Left kidney (tissue), 8 donors: ENCODE data around the gene GLDN. TPM values are rescaled to one million over a fixed set of nuclear protein-coding genes. Genes with fewer than 3 reads are reported as not detected.
A peak's percentile ranks its signal among the peaks of the same experiment; 100 is the strongest.

Experiments
- DNase-seq: peaks from one replicate; pipeline ENCODE4 v3.0.0-alpha.2; 2013
- long read RNA-seq, 8 donors: transcript quantifications; one replicate each; lab custom pipeline, GENCODE V29; 2026
- polyA plus RNA-seq: library from polyadenylated mRNA; unstranded; fragments of 120-200 nt; gene quantifications from one replicate; pipeline ENCODE4 v1.2.1, GENCODE V29; 2013; ENCODE audit not compliant: insufficient read length

The GLDN gene
- 0.28 TPM for polyA plus RNA-seq
- long read RNA-seq, donor 1: 0 reads
- long read RNA-seq, donor 2: 0 reads
- long read RNA-seq, donor 3: 0 reads
- long read RNA-seq, donor 4: 0 reads
- long read RNA-seq, donor 5: 0 reads
- long read RNA-seq, donor 6: 0 reads
- long read RNA-seq, donor 7: 0 reads
- long read RNA-seq, donor 8: 0 reads

GRCh38 chr15:51341366-51342226, at the start of gene GLDN:
Gene GLDN (plus strand): TSS chr15:51341655. CDS start chr15:51341685, 30 bp downstream.
- DNase-seq: no peak

- peak; percentile 26 for DNase-seq
Observed at GRCh38 chr15:51298620-51299019, 42.8 kb upstream of the GLDN start.

- no peak for DNase-seq
Observed at GRCh38 chr15:51299187-51300015, 42.1 kb upstream of the GLDN start.

- no peak for DNase-seq
Observed at GRCh38 chr15:51302480-51302879, 39.0 kb upstream of the GLDN start.

GRCh38 chr15:51303462-51303980, 37.9 kb upstream of the GLDN start:
- no peak for DNase-seq

- DNase-seq: no peak
Observed at GRCh38 chr15:51307325-51307724, 34.1 kb upstream of the GLDN start.

GRCh38 chr15:51307811-51308210, 33.6 kb upstream of the GLDN start:
- DNase-seq: no peak

- DNase-seq: no peak
Observed at GRCh38 chr15:51310064-51310463, 31.4 kb upstream of the GLDN start.

GRCh38 chr15:51311510-51311909, 29.9 kb upstream of the GLDN start:
- DNase-seq: no peak

- DNase-seq: no peak
Observed at GRCh38 chr15:51312166-51313073, 29.0 kb upstream of the GLDN start.

- DNase-seq: no peak
Observed at GRCh38 chr15:51313074-51313393, 28.4 kb upstream of the GLDN start.

- DNase-seq: no peak
Observed at GRCh38 chr15:51313644-51314280, 27.7 kb upstream of the GLDN start.

GRCh38 chr15:51314391-51315337, 26.8 kb upstream of the GLDN start:
- no peak for DNase-seq

GRCh38 chr15:51315726-51316125, 25.7 kb upstream of the GLDN start:
- DNase-seq: no peak

- no peak for DNase-seq
Observed at GRCh38 chr15:51316636-51317035, 24.8 kb upstream of the GLDN start.

- no peak for DNase-seq
Observed at GRCh38 chr15:51318382-51319150, 22.9 kb upstream of the GLDN start.

- no peak for DNase-seq
Observed at GRCh38 chr15:51319539-51319938, 21.9 kb upstream of the GLDN start.

- no peak for DNase-seq
Observed at GRCh38 chr15:51320843-51321242, 20.6 kb upstream of the GLDN start.

- DNase-seq: no peak
Observed at GRCh38 chr15:51321316-51321715, 20.1 kb upstream of the GLDN start.
